NK-92 (cell line): ENCODE data around the gene CPNE5.

Experiments
- DNase-seq: peaks from one replicate; lab custom pipeline; 2025; ENCODE audit not compliant: unreplicated experiment; lab: John Stamatoyannopoulos, UW

Gene CPNE5

GRCh38 chr6:36749829-36750489 lies 89.3 kb downstream of the CPNE5 start:
- DNase-seq, result no peak

- no peak for DNase-seq
Observed at GRCh38 chr6:36746251-36746650, 93.0 kb downstream of the CPNE5 start.

GRCh38 chr6:36745836-36746235 lies 93.4 kb downstream of the CPNE5 start:
- no peak for DNase-seq

- DNase-seq, result no peak
Observed at GRCh38 chr6:36745283-36745682, 94.0 kb downstream of the CPNE5 start.

- no peak for DNase-seq
Observed at GRCh38 chr6:36744304-36744673, 95.0 kb downstream of the CPNE5 start.

GRCh38 chr6:36743538-36744303 lies 95.5 kb downstream of the CPNE5 start:
- DNase-seq, result no peak

GRCh38 chr6:36743032-36743431 lies 96.2 kb downstream of the CPNE5 start:
- DNase-seq, result no peak

GRCh38 chr6:36742146-36742545 lies 97.1 kb downstream of the CPNE5 start:
- DNase-seq, result no peak

GRCh38 chr6:36740818-36741179 lies 98.4 kb downstream of the CPNE5 start:
- no peak for DNase-seq

- DNase-seq, result no peak
Observed at GRCh38 chr6:36739947-36740817, 99.1 kb downstream of the CPNE5 start.

- no peak for DNase-seq
Observed at GRCh38 chr6:36738108-36738507, 101.1 kb downstream of the CPNE5 start.

- DNase-seq, result no peak
Observed at GRCh38 chr6:36737043-36737785, 102.0 kb downstream of the CPNE5 start.

- no peak for DNase-seq
Observed at GRCh38 chr6:36735110-36736071, 103.9 kb downstream of the CPNE5 start.

GRCh38 chr6:36734486-36735060 lies 104.7 kb downstream of the CPNE5 start:
- no peak for DNase-seq

GRCh38 chr6:36733300-36733699 lies 105.9 kb downstream of the CPNE5 start:
- no peak for DNase-seq

- no peak for DNase-seq
Observed at GRCh38 chr6:36731622-36732310, 107.5 kb downstream of the CPNE5 start.

- no peak for DNase-seq
Observed at GRCh38 chr6:36730424-36731380, 108.5 kb downstream of the CPNE5 start.

- no peak for DNase-seq
Observed at GRCh38 chr6:36729161-36729524, 110.1 kb downstream of the CPNE5 start.
